H1 (cell line): Measurements from ENCODE around the gene EPHA2. TPM values are rescaled to one million over a fixed set of nuclear protein-coding genes. Genes with fewer than 3 reads are reported as not detected.

Experiments used
- ATF3 ChIP-seq: IDR thresholded peaks from 2 replicates; pipeline ENCODE4 v1.6.1; 2011; ENCODE audit warnings: low read depth, mild to moderate bottlenecking, low read length; ENCODE audit not compliant: insufficient read depth
- HDAC2 ChIP-seq, 2 experiments: fragments of 300-600 bp in 1 of 2; sonication (generic) in 1 of 2; IDR thresholded peaks; 2 replicates each; pipeline ENCODE4 v1.6.1; 2011 to 2012; ENCODE audit warnings: low read depth in 2 of 2, low read length in 2 of 2, mild to moderate bottlenecking in 2 of 2, moderate library complexity in 2 of 2, borderline replicate concordance in 1 of 2, inconsistent platforms in 1 of 2
- PHF8 ChIP-seq: fragments of 200-600 bp; sonication (generic); conservative IDR thresholded peaks from 2 replicates; pipeline ENCODE4 v1.7.1; 2012; ENCODE audit warnings: low read depth, mild to moderate bottlenecking, inconsistent platforms, low read length, moderate library complexity
- POLR2A ChIP-seq, 2 experiments: IDR thresholded peaks; 1 replicate in 1 of 2; 2 replicates in 1 of 2; pipeline ENCODE4 v1.6.1; 2011; ENCODE audit warnings: low read depth in 2 of 2, low read length in 2 of 2, mild to moderate bottlenecking in 2 of 2; ENCODE audit errors: control extremely low read depth in 1 of 2
- SP2 ChIP-seq: IDR thresholded peaks from 2 replicates; pipeline ENCODE4 v1.6.1; 2012; ENCODE audit warnings: mild to moderate bottlenecking, low read length, inconsistent platforms
- TEAD4 ChIP-seq: IDR thresholded peaks from 2 replicates; pipeline ENCODE4 v1.6.1; 2012; ENCODE audit warnings: low read depth, low read length, inconsistent platforms, mixed read lengths
- polyA plus RNA-seq, 7 experiments: library from polyadenylated mRNA; depleted of rRNA in 3 of 7; stranded (reverse) in 5 of 7; unstranded in 2 of 7; fragments of >200 nt in 5 of 7; fragments of 200-250 nt in 2 of 7; gene quantifications; 1 replicate in 5 of 7; 2 replicates in 1 of 7; 4 replicates in 1 of 7; pipeline versions ENCODE4 v1.2.1 to v1.2.3, GENCODE V29; 2011 to 2013; ENCODE audit warnings: missing spikeins in 2 of 7, mixed read lengths in 2 of 7
- total RNA-seq: library from RNA; stranded (reverse); fragmentation: NEBNext Ultra II Directional; extraction: Animal tissue kit (Norgen Biotek cat#: 25700); gene quantifications from 2 replicates; pipeline ENCODE4 v1.2.1, GENCODE V29; 2021

The EPHA2 gene
- total and polyA plus RNA-seq, 2 of the 8 experiments (the other 6 are each of a cell fraction or from before 2014, with no cell fraction given): 26.8 to 33.6 TPM

DNA sequence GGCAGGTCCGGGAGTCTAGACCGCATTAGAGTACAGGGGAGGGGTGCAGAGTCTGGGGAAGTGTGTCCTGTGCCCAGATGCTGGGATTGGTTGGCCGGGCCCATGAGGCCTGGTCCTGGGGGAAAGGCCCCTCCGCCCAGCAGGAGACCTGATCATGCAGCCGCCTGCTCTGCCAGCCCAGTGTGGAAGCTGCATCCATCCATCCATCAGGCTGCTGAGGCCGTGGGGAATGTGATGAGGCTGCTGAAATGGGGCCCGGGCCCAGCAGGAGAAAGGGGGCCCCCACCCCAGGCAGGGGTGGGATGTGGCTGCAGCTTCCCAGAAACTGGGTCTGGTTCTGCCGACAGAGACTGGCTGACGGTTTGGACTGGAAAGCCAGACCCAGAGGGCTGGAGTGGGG lies 37.2 kb downstream of the EPHA2 start (continued):
- no peak for TF ChIP-seq TEAD4
- no peak for TF ChIP-seq ATF3
- TF ChIP-seq HDAC2 (IDR thresholded peaks at IDR 0.05; ENCODE audit: borderline replicate concordance in 1 of 2, low read depth in 2 of 2, low read length in 2 of 2): no peak
- TF ChIP-seq SP2: no peak
- no peak for TF ChIP-seq PHF8
- TF ChIP-seq POLR2A (IDR thresholded peaks at IDR 0.05; ENCODE audit: control extremely low read depth in 1 of 2, low read depth in 2 of 2, low read length in 2 of 2): no peak
